ENCODE results near the gene DOLPP1.

DOLPP1 gene

DNA sequence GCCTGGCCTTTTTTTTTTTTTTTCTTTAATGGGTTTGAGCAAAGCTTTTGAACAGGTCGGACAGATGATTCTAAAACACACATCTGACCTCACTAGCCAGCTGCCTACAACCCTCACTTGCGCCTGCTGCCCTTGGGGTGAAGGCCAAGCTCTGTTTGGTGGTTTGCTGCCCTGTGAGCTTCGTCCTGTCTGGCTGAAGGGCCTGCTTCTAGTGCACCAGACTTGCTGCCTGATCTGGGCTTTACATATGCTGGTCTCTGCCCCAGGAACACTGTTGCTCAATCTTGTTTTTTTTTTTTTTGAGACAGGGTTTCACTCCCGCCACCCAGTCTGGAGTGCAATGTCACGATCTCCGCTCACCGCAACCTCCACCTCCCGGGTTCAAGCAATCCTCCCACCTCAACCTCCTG, 16.4 kb upstream of the DOLPP1 start:
- DNase-seq (ENCODE audit: low read depth in 2 of 2) = no peak

- no peak for DNase-seq (ENCODE audit: low read depth in 2 of 2)
Measured at GRCh38 chr9:129068110-129068509, 12.8 kb upstream of the DOLPP1 start.

- DNase-seq (ENCODE audit: low read depth in 2 of 2) = peak; percentile 23 to 27
Measured at GRCh38 chr9:129068990-129069861, 11.7 kb upstream of the DOLPP1 start.

DNA sequence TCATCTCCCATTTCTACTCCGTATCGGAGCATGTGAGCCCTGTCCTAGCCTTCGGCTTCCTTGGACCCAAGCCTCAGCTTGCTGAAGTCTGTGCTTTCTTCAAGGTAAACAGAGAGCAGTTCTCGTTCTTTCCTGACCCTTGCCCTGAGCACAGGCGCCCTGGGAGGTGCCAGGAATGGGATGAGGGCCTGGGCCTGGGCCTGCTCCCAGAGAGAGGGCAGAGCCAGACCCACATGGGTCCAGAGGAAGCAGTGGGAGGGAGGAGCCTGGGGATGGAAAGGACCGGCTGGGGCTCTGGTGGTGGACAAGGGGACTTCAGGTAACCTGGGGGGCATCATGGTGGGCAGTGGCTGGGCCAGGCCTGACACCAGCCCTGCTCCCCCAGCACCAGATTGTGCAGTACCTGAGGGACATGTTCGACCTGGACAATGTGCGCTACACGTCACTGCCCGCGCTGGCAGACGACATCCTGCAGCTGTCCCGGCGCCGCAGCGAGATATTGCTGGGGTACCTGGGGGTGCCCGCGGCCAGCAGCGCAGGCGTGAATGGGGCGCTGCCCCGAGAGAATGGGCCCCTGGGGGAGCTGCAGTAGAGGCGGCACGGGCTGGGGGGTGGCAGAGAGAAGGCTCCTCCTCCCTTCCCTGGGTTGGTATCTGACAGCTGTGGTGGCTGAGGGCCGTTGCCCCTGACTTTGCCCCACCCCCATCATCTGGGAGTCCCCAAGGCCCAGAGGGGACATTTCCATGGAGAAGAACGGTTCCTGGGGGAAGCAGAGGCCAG, 10.9 kb upstream of the DOLPP1 start:
- no peak for DNase-seq (ENCODE audit: low read depth in 2 of 2)

DNA sequence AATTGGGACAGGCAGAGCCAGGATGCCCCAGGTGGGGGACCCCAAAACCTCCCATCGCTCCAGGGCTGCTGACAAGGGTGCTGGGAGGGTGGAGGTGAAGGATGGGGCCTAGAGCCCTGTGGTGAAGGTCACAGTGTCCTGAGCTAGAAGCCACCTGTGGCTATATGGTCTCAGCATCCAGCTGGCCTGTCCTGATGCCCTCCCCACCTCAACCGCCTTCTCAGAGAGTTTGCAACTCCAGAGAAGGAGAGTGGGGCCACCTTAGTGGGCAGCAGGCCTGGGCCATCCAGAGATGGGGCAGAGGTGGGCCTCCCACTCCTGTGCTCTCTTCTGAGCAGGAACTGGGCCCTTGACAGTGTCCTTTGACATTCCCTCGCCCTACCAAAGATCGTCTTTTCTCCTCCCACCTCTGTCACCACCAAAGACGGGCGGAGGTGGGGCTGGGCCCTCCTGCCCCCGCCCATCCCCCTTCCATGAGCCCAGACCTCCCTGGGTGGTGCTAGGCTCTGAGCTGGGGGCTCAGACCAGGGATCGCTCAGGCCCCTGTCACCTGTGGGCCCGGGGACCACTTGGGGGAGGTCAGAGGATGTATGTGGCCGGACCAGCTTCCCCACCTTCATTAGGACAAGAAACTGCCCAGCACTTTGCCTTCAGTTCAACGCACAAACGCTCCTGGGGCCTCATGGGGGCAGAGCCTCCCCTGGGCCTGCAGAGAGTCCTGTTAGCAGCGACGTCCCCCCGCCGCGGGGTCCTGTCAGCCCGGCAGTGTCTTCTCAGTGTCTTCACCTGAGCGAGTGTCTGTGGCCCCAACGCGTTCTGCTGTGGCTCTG, 10.0 kb upstream of the DOLPP1 start:
- DNase-seq (ENCODE audit: low read depth in 2 of 2) = no peak

GRCh38 chr9:129071526-129072126, 9.3 kb upstream of the DOLPP1 start:
- no peak for DNase-seq (ENCODE audit: low read depth in 2 of 2)

DNA sequence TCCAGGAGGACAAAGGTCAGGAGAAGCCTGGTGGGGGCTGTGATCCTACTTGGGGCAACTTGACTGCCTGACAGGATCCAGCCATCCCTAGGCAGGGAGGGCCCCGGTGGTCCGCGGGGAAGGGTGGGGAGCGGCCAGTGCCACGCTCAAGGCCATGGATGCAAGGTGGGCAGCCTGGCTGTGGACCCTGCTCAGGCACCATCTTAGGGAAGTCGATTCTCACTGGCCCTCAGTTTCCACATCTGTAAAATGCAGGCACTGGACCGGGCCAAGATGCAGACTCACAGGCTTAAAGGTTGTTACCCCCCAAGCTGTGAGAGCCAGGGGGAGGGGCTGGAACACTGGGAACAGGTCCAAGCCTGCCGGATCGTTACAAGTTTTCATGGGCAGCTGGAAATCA, 8.7 kb upstream of the DOLPP1 start:
- DNase-seq (ENCODE audit: low read depth in 2 of 2) = no peak

DNA sequence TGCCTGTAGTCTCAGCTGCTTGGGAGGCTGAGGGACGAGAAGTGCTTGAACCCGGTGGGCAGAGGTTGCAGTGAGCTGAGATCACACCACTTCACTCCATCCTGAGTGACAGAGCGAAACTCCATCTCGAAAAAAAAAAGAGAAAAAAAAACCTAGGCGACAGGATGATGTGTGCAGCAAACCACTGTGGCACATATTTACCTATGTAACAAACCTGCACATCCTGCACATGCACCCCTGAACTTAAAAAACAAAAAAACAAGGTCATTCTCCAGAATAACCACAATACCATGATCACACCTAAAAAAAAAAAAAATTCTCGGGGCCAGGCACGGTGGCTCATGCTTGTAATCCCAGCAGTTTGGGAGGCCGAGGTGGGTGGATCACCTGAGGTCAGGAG, 7.5 kb upstream of the DOLPP1 start:
- DNase-seq (ENCODE audit: low read depth in 2 of 2) = no peak

- DNase-seq (ENCODE audit: low read depth in 2 of 2) = no peak
Measured at GRCh38 chr9:129074106-129074505, 6.8 kb upstream of the DOLPP1 start.

GRCh38 chr9:129075996-129076639, 4.8 kb upstream of the DOLPP1 start:
- DNase-seq (ENCODE audit: low read depth in 2 of 2) = no peak

DNA sequence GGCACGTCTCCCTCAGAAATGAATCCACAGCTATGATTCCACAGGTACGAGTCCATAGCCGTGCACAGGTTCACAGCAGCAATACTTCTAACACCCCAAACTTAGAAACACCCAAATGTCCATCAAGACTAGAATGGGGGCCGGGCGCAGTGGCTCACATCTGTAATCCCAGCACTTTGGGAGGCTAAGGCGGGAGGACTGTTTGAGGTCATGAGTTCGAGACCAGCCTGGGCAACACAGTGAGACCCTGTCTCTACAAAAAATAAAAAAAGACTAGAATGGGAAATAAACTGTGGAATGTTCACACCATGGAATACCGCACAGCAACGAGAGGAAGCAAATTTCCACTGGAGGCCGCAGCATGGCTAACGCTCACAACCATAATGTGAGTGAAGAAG, 4.3 kb upstream of the DOLPP1 start:
- no peak for DNase-seq (ENCODE audit: low read depth in 2 of 2)

DNA sequence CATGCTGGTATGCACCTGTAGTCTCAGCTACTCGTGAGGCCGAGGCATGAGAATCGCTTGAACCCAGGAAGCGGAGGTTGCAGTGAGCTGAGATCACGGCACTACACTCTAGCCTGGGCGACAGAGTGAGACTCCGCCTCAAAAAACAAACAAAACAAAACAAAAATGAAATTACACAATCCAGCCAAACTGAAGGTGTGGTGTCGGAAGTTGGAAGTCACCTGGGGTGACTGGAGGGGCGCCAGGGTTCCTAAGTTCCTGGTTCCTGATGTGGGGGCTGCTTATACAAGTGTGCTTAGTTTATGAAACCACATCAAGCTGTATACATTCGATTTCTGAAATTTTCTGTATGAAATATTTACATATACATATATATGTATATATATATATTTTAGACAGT, 3.7 kb upstream of the DOLPP1 start:
- DNase-seq (ENCODE audit: low read depth in 2 of 2) = no peak

GRCh38 chr9:129078691-129079503, 2.0 kb upstream of the DOLPP1 start:
- no peak for DNase-seq (ENCODE audit: low read depth in 2 of 2)

GRCh38 chr9:129079829-129080228, 1.1 kb upstream of the DOLPP1 start:
- DNase-seq (ENCODE audit: low read depth in 2 of 2) = no peak

GRCh38 chr9:129080298-129080600, 662 bp upstream of the DOLPP1 start:
- DNase-seq (ENCODE audit: low read depth in 2 of 2) = no peak

DNA sequence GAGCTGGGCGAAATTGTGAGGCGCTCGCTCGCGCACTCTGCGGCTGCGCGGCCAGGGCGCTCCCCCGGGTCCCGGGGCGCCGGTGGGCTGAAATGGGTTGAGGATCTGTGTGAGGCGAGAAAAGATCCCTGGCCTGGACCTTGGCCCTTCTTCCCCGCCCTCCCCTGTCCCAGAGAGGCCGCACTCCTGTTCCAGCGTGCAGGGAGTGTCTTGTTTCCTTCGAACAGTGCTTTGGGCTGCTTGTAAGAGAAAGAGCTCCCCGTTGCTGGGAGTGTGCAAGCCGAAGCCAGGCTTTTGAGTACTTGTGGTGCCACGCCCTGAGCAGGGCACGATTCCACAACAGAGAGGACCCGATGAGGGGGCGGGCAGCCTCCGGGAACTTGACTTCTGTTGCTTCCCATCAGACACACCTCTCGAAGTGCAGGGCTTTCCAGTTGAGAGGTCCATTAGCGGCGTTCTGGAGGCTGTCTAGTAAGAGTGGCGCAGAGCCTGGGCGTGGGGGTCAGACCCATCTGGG, 535 bp downstream of the DOLPP1 start:
- DNase-seq (ENCODE audit: low read depth in 2 of 2) = peak; percentile 9 to 16

DNA sequence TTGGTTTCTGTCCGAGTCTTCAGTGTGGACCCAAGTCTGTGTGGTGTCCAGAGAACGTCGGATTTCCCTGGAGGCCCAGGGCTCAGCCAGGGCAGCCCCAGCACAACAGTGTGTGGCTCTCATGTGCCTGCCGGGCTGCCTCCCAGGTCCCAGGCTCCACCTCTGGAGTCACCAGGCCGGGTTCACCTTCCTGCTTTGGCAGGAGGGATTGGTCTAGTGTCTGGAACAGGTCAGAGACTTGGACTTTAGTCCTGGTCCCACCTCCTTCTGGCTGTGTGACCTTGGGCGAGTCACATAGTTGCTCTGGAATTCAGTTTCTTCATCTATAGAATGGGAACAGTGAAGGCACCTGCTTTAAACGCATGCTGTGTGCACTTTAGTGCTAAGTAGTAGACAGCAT, 3.2 kb downstream of the DOLPP1 start:
- no peak for DNase-seq (ENCODE audit: low read depth in 2 of 2)

- DNase-seq (ENCODE audit: low read depth in 2 of 2) = no peak
Measured at GRCh38 chr9:129089246-129089645, 8.3 kb downstream of the DOLPP1 start.

DNA sequence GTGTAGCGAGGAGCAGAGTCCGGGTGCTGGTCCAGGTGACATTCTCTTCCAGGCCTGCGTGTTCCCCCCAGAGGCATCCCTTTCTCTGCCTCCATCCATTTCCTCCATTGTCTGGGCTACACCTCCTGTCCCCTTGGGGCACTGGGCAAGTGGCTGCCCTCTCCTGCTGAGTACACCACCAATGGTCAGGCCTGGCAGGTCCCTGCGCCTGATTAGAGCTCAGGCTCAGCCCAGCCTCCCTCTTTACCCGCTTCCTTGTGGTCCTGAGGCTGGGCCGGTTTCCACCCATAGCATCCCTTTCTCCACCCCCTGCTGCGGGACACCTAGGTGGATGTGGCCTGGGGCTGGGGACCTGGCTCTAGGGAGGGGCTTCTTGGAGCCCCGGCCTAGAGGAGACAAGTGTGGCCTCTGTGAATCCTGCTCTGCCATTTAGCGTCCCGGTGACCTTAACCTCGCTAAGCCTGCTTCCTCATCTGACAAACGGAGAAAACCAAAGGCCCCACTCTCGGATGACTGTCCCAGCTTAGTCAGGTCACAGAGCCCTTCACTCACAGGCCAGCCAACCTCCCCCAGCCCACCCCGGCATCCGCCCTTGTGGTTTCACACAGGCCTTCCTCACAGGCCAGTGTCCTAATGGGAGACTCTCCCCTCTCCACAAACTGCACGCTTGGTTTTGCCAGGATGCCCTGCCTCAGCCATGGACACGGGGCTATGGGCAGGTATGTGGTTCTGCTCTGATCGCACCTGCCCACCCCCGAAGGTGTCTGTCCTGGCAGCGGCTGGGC, 12.9 kb downstream of the DOLPP1 start:
- no peak for DNase-seq (ENCODE audit: low read depth in 2 of 2)
